Measurements from ENCODE around the gene KCNIP2.
"Not testable (repeated sequence)": the region's sequence is repeated elsewhere in the genome, so short reads cannot be mapped to it uniquely, and the experiment has no call there.

The KCNIP2 gene

GRCh38 chr10:101828766-101829551, 14.6 kb downstream of the KCNIP2 start:
- DNase-seq (ENCODE audit: low spot score): no peak

DNA sequence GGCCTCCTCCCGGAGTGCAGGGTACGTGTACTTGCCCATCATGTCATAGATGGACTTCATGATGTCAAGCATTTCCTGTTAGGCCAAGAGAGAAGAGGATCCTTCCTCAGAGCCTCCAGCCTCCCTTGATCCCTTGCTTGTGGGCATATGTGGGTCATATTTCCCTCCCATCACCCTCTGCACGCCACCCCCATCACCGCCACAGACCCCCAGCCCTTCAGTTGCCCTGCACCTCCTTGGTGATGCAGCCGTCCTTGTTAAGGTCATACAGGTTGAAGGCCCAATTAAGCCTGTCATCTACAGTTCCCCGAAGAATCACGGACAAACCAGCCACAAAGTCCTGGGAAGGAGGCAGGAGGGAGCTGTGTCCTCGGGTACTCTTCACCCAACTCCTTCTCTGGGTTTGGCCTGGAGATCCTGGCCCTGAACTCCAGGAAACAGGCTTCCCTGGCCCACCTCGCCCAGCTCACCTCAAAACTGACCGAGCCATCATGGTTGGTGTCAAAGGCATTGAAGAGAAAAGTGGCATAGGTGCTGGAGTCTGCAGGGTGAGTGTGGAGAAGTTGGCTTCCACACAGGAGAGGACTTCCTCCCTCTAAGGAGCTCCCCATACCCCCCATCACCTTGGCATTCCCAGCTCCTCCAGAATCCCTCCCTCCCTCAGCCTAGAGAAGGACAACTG, 15.5 kb downstream of the KCNIP2 start:
- DNase-seq (ENCODE audit: low spot score): no peak

DNA sequence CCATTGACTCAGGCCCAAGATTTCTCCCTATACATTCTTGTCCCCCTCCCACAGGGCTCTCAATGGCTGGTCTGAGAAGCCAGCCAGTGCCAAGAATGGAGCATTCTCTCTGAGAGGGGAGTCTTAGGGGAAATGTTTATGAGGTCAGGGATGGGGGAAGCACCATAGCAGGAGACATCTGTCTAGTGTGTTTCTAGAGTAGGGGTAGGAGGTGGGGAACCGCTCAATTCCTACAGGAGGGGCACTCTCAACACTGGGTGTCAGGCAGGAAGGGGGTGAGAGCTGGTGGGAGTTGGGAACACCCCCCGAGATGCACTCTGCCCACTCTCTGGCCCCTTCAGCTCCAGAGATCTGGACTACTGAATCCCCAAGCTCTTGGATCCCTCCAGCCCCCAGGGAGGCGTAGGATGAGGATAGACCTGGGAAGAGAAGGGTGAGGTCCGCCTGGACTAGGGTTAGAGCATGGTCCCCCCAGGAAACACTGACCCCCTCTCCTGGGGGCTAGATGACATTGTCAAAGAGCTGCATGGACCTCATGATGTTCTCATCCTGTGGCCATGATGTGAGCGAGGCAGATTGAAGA, 16.7 kb downstream of the KCNIP2 start:
- no peak for DNase-seq (ENCODE audit: low spot score)

DNA sequence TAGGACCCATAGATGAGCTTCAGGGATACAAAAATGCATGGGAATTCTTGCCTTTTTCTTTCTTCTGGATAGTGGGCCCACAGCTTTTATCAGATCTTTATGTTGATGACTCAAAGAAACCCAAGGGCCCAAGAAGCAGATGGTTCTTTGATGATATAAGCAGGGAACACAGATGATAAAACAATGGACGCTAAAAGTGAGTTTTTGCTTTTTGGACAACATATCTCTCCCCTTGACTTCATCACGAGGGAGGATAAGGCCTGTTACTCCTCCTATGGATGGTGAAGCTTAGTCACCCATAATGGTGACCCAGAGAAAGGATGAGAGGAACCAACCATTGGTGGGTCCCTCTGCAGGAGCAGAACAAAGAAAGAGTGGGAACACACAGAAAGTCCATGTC, 18.9 kb downstream of the KCNIP2 start:
- DNase-seq (ENCODE audit: low spot score): no peak

DNA sequence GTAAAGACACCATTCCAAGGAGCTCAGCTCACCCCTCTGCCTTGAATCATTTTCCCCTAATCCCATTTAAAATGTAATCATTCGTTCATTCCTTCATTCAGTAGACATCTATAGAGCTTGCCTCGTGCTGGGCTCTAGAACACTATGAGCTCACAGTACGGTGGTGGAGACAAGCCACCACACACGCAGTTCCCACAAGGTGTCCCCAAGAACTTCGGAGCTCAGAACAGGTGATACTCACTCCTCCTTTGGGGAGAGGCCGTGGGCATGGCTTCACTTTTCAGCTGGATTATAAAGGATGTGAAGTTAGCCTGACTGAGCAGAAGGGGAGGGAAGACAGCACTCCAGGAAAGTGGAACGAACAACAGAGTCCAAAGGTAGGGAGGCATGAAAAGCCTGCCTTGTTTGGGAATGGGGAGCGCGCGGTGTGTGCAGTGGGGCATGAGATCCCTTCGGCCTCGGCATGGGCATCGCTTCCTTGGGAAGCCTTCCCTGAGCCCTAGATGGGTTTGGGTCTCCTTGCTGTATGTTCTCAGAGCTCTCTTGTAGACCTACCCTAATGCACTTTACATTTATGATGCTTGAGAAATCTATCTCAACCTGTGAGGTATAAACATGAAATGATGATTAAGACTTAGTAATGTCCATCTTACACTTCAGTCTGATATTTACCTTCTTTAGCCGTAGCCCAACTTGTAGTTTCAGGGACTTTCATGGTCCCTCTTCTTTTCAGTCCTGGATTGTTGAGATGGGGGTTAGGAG, 24.5 kb downstream of the KCNIP2 start:
- DNase-seq (ENCODE audit: low spot score): no peak

- DNase-seq (ENCODE audit: low spot score): peak; percentile 100
Observed at GRCh38 chr10:101818119-101818871, 25.3 kb downstream of the KCNIP2 start, which contains the start of gene OGA. TSS of gene OGA (minus strand) at chr10:101818444. CDS start at chr10:101818022, 422 bp downstream.

- DNase-seq (ENCODE audit: low spot score): peak; percentile 56
Observed at GRCh38 chr10:101817337-101818118, 26.1 kb downstream of the KCNIP2 start.

DNA sequence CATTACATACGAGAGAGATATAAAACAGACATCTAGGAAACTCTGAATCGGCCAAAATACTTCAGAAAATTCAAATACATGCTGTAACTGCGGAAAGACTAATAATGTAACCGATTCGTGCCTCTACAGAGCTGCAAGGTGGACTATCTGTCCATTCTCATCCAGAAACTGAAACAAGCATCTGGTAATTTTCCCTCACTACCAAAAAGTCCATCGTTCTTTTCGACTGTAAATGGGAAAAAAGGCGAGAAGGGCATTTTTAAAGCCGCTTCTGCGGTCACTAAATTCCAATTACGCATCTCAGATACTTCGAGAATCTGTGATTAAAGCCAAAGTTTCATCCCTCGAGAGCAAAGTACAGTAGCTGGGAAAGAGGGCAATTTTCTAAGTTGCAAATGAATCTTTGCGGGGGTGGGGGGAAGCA, 26.7 kb downstream of the KCNIP2 start:
- DNase-seq (ENCODE audit: low spot score): no peak

GRCh38 chr10:101816376-101816775, 27.2 kb downstream of the KCNIP2 start:
- DNase-seq (ENCODE audit: low spot score): peak; percentile 27

- peak; percentile 78 for DNase-seq (ENCODE audit: low spot score)
Observed at GRCh38 chr10:101814466-101815071, 29.0 kb downstream of the KCNIP2 start.

- DNase-seq (ENCODE audit: low spot score): no peak
Observed at GRCh38 chr10:101812606-101813005, 31.0 kb downstream of the KCNIP2 start.

GRCh38 chr10:101807158-101807557, 36.4 kb downstream of the KCNIP2 start:
- no peak for DNase-seq (ENCODE audit: low spot score)

DNA sequence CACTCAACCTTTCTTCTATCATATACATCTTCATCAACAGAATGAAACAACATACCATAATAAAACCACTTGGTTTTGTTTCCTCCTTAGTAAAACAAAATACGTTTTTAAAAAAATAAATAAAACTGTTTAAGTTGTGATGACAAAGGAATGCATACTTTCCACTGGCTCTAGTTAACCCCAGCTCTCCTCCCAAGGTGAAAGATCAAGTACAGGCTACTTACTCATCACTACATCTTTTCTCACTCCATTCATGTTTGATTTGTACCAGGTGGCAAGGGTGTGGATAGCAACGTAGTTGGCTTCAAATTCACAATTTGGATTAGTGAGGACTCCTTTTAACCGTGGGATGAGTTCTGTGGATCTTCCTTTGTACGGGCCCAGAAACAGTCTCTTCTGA, 40.1 kb downstream of the KCNIP2 start:
- no peak for DNase-seq (ENCODE audit: low spot score)

GRCh38 chr10:101797403-101798059, 46.1 kb downstream of the KCNIP2 start:
- no peak for DNase-seq (ENCODE audit: low spot score)

DNA sequence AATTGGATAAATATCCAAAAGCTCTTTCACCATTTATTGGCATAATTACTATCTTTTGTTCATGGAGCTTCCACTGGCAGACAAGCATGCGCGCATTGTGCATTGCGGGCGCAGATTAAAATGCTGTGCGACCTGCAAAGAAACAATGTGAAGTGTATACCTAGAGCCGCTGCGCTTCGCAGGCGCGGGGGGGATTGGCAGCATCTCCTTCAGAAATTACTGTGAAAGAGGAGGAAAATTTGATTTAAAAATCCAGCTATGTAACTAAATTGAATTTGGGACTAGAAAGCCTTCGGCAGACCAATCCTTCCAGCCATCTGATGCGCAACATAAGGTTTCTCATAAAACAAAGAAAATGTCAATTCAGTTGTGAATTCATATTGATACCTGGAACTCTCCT, 50.1 kb downstream of the KCNIP2 start:
- DNase-seq (ENCODE audit: low spot score): no peak

GRCh38 chr10:101789686-101790085, 53.9 kb downstream of the KCNIP2 start:
- no peak for DNase-seq (ENCODE audit: low spot score)

- not testable (repeated sequence) for DNase-seq (ENCODE audit: low spot score)
Observed at GRCh38 chr10:101789231-101789630, 54.4 kb downstream of the KCNIP2 start.

- DNase-seq (ENCODE audit: low spot score): no peak
Observed at GRCh38 chr10:101785801-101786200, 57.8 kb downstream of the KCNIP2 start.

DNA sequence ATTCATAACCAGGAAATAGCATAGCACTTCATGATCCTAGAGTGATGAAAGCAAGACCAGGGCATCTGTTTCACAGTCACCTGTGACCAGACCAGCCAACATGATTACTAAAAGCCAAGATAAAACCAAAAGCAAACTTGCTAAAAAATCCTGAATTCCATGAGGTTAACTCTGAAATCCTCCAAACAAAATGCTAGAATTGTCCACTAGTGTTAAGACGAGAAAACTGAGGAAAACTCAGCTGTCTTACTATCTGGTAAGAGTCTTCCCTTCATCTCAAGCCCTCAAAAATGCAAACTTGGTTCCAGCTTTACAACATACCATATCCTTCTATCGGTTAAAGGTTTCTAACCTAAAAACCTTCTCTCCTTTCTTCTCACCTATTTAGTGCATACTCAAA, 59.0 kb downstream of the KCNIP2 start:
- DNase-seq (ENCODE audit: low spot score): no peak

DNA sequence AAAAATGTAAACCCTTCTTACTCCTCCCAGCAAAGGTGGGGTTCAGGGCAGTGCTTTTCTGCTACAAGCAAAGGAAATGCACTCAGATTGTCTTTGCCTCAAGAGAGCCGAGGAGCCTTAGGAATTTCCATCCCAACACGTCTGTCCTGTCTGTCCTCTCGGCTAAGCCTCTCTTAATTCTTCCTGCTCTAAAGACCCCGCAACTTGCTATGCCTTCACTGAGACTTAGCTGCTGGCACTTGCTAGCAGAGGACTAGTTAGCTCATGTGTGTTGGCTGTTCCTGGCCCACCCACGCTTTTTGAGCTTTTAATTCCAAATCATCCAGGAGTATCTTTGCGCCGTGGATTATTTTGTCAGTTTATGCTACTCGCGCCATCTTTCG, 59.9 kb downstream of the KCNIP2 start:
- DNase-seq (ENCODE audit: low spot score): no peak
